H9 (cell line): ENCODE data around the gene NAPA. TPM values are rescaled to one million over a fixed set of nuclear protein-coding genes. Genes with fewer than 3 reads are reported as not detected.

Experiments used
- DNase-seq: peaks from one replicate; pipeline ENCODE4 v3.0.0-alpha.2; 2017
- H2AFZ ChIP-seq: one replicate; pipeline ENCODE4 v1.6.1; 2013; ENCODE audit warnings: mild to moderate bottlenecking, low read length, control low read depth, moderate library complexity
- H2AK5ac ChIP-seq: 2 replicates; pipeline ENCODE4 v1.6.1; 2013; ENCODE audit warnings: low read length, control low read depth, mixed read lengths; ENCODE audit not compliant: insufficient read length
- H2BK120ac ChIP-seq: one replicate; pipeline ENCODE4 v1.6.1; 2013; ENCODE audit warnings: low read depth, mild to moderate bottlenecking, low read length, control low read depth, inconsistent platforms; ENCODE audit not compliant: poor library complexity, severe bottlenecking
- H2BK12ac ChIP-seq: 2 replicates; pipeline ENCODE4 v1.6.1; 2013; ENCODE audit warnings: low read length, control low read depth, mixed read lengths, low read depth; ENCODE audit not compliant: insufficient read length
- H2BK15ac ChIP-seq: 2 replicates; pipeline ENCODE4 v1.6.1; 2013; ENCODE audit warnings: low read depth, low read length, control low read depth
- H2BK20ac ChIP-seq: one replicate; pipeline ENCODE4 v1.6.1; 2013; ENCODE audit warnings: low read depth, mild to moderate bottlenecking, low read length, control low read depth, inconsistent platforms; ENCODE audit not compliant: poor library complexity, severe bottlenecking
- H2BK5ac ChIP-seq: 2 replicates; pipeline ENCODE4 v1.6.1; 2013; ENCODE audit warnings: low read length, control low read depth, mixed read lengths; ENCODE audit not compliant: insufficient read length
- H3K14ac ChIP-seq: 2 replicates; pipeline ENCODE4 v1.6.1; 2013; ENCODE audit warnings: low read length, control low read depth; ENCODE audit not compliant: insufficient read depth
- H3K18ac ChIP-seq: 2 replicates; pipeline ENCODE4 v1.6.1; 2013; ENCODE audit warnings: low read depth, mild to moderate bottlenecking, mixed read lengths, low read length, control low read depth; ENCODE audit not compliant: insufficient read length
- H3K23ac ChIP-seq: 2 replicates; pipeline ENCODE4 v1.6.1; 2013; ENCODE audit warnings: low read length, control low read depth, mixed read lengths, low read depth; ENCODE audit not compliant: insufficient read length
- H3K23me2 ChIP-seq: 2 replicates; pipeline ENCODE4 v1.6.1; 2013; ENCODE audit warnings: low read depth, mild to moderate bottlenecking, mixed read lengths, low read length, control low read depth; ENCODE audit not compliant: insufficient read length, poor library complexity, severe bottlenecking
- H3K27ac ChIP-seq: 2 replicates; pipeline ENCODE4 v1.5.1; 2013; ENCODE audit warnings: low read length, control low read depth, mixed read lengths, low read depth; ENCODE audit not compliant: insufficient read length
- H3K27me3 ChIP-seq: 2 replicates; pipeline ENCODE4 v1.6.1; 2013; ENCODE audit warnings: low read length, control low read depth, inconsistent platforms; ENCODE audit not compliant: insufficient read depth
- H3K4ac ChIP-seq: 2 replicates; pipeline ENCODE4 v1.6.1; 2013; ENCODE audit warnings: low read depth, mild to moderate bottlenecking, control low read depth, inconsistent platforms, low read length, moderate library complexity
- H3K4me1 ChIP-seq: 2 replicates; pipeline ENCODE4 v1.6.1; 2013; ENCODE audit warnings: low read length, control low read depth, inconsistent platforms; ENCODE audit not compliant: insufficient read depth
- H3K4me2 ChIP-seq: 2 replicates; pipeline ENCODE4 v1.6.1; 2013; ENCODE audit warnings: low read length, control low read depth, mixed read lengths; ENCODE audit not compliant: insufficient read length, insufficient read depth
- H3K56ac ChIP-seq: 2 replicates; pipeline ENCODE4 v1.6.1; 2013; ENCODE audit warnings: low read depth, mild to moderate bottlenecking, mixed read lengths, low read length, control low read depth; ENCODE audit not compliant: insufficient read length
- H3K79me1 ChIP-seq: 2 replicates; pipeline ENCODE4 v1.6.1; 2013; ENCODE audit warnings: low read depth, mild to moderate bottlenecking, moderate library complexity, low read length, control low read depth, inconsistent platforms; ENCODE audit not compliant: insufficient read depth, poor library complexity, severe bottlenecking
- H3K79me2 ChIP-seq: 2 replicates; pipeline ENCODE4 v1.6.1; 2013; ENCODE audit warnings: low read length, control low read depth, inconsistent platforms; ENCODE audit not compliant: insufficient read depth
- H3K9ac ChIP-seq: 2 replicates; pipeline ENCODE4 v1.6.1; 2013; ENCODE audit warnings: low read length, control low read depth, mixed read lengths; ENCODE audit not compliant: insufficient read length; ENCODE audit errors: extremely low read depth
- H3K9me3 ChIP-seq: one replicate; pipeline ENCODE4 v1.6.1; 2013; ENCODE audit warnings: low read depth, low read length, inconsistent platforms; ENCODE audit not compliant: control insufficient read depth
- H3T11ph ChIP-seq: one replicate; pipeline ENCODE4 v1.6.1; 2013; ENCODE audit warnings: mild to moderate bottlenecking, low read length, control low read depth, inconsistent platforms
- H4K20me1 ChIP-seq: one replicate; pipeline ENCODE4 v1.6.1; 2013; ENCODE audit not compliant: control insufficient read depth, insufficient read length, insufficient read depth
- H4K5ac ChIP-seq: 2 replicates; pipeline ENCODE4 v1.6.1; 2013; ENCODE audit warnings: low read depth, mild to moderate bottlenecking, mixed read lengths, low read length, control low read depth; ENCODE audit not compliant: insufficient read length
- H4K8ac ChIP-seq: replicated peaks from 2 replicates; pipeline ENCODE4 v1.6.1; 2013; ENCODE audit warnings: low read length, control low read depth, mixed read lengths, low read depth; ENCODE audit not compliant: insufficient read length
- H4K91ac ChIP-seq: 2 replicates; pipeline ENCODE4 v1.6.1; 2013; ENCODE audit warnings: low read depth, mild to moderate bottlenecking, moderate library complexity, mixed read lengths, low read length, control low read depth; ENCODE audit not compliant: insufficient read length
- H3K27ac Mint-ChIP-seq, 3 experiments: 2 replicates in 2 of 3; 3 replicates in 1 of 3; pipeline ENCODE4 v1.8.0; 2020 to 2021; ENCODE audit warnings: mixed read lengths in 3 of 3, mild to moderate bottlenecking in 1 of 3, moderate library complexity in 1 of 3
- H3K27me3 Mint-ChIP-seq: 2 replicates; pipeline ENCODE4 v1.8.0; 2021; ENCODE audit warnings: low read depth, mild to moderate bottlenecking, moderate library complexity, mixed read lengths
- H3K36me3 Mint-ChIP-seq, 3 experiments: 2 replicates in 2 of 3; 3 replicates in 1 of 3; pipeline ENCODE4 v1.8.0; 2020 to 2021; ENCODE audit warnings: low read depth in 3 of 3, mixed read lengths in 3 of 3; ENCODE audit not compliant: insufficient read depth in 1 of 3
- H3K4me1 Mint-ChIP-seq, 2 experiments: 2 replicates each; pipeline ENCODE4 v1.8.0; 2020; ENCODE audit warnings: mixed read lengths in 2 of 2
- H3K4me3 Mint-ChIP-seq, 2 experiments: 2 replicates in 1 of 2; 3 replicates in 1 of 2; pipeline ENCODE4 v1.8.0; 2020 to 2021; ENCODE audit warnings: mild to moderate bottlenecking in 2 of 2, mixed read lengths in 2 of 2, moderate library complexity in 1 of 2
- H3K9me3 Mint-ChIP-seq, 2 experiments: 2 replicates in 1 of 2; 3 replicates in 1 of 2; pipeline ENCODE4 v1.8.0; 2020; ENCODE audit warnings: mild to moderate bottlenecking in 2 of 2, mixed read lengths in 2 of 2, moderate library complexity in 1 of 2
- CTCF ChIP-seq: fragments of 200-600 bp; sonication (generic); conservative IDR thresholded peaks from 3 replicates; pipeline ENCODE4 v1.8.0; 2021; ENCODE audit warnings: antibody characterized with exemption, mild to moderate bottlenecking
- WGBS: extraction: QIAGEN DNeasy Blood & Tissue Kit; methylation state at CpG from one replicate; pipeline ENCODE4 v1.1.7; 2013; ENCODE audit warnings: missing lambda C conversion rate, low lambda C conversion rate, mixed read lengths; ENCODE audit not compliant: insufficient read length; ENCODE audit errors: extremely low coverage; 5-methylcytosine and 5-hydroxymethylcytosine counted together
- total RNA-seq: library from RNA; stranded (reverse); gene quantifications from 2 replicates; pipeline ENCODE4 v1.2.1, GENCODE V29; 2021

The NAPA gene
- total RNA-seq, 1 experiment from 2014 or later, result 62.8 TPM

DNA sequence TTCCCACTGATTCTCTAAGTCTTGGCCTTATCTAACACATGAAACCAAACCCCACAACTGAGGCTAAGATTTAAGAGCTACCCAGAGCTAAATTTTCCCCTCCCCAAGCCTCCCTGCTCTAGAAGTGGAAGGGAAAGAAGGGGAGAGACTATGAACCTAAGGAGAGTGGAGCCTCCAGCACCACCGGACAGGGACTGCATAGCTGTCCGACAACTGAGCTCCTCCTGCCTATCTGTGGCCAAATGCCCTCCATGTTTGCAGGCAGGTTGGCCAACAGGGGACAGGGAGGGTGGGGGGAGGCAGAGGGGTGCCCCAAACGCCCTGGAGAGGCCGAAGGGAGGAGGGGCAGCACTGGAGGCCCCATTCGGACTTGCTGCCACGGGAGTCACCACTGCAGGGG is 6.0 kb upstream of the NAPA start:
- peaks cover 2% of the 10 kb centered on the region for H3K27me3 Mint-ChIP-seq
- H3K9me3 Mint-ChIP-seq, result no peaks in the 10 kb centered on the region
- Histone ChIP-seq H2BK5ac (no peak overlapping the region), H4K91ac (no peak overlapping the region), H3K27me3 (no peaks in the 10 kb centered on the region), H3K23me2 (no peaks in the 10 kb centered on the region), H4K8ac (no peak overlapping the region), H3K9ac (no peak overlapping the region), H2BK12ac (no peak overlapping the region), H3K4me1 (no peaks in the 10 kb centered on the region), H3K79me2 (no peaks in the 10 kb centered on the region), H3K4ac (no peak overlapping the region), H3K23ac (no peak overlapping the region), H2BK20ac (no peak overlapping the region), H3K14ac (no peak overlapping the region; the same call in 1 of the 2 replicates), H3K9me3 (no peaks in the 10 kb centered on the region), H3K18ac (no peak overlapping the region), H2BK15ac (no peak overlapping the region), H2AK5ac (no peak overlapping the region), H4K5ac (no peak overlapping the region), H3T11ph (no peak overlapping the region), H2AFZ (no peak overlapping the region), H2BK120ac (no peak overlapping the region), H3K56ac (no peak overlapping the region), H4K20me1 (no peaks in the 10 kb centered on the region), H3K4me2 (no peak overlapping the region), H3K79me1 (no peaks in the 10 kb centered on the region), H3K27ac (no peak overlapping the region)
- TF ChIP-seq CTCF, result no peak
- no peaks in the 10 kb centered on the region; a peak in 1 of 7 replicates for H3K36me3 Mint-ChIP-seq
- H3K4me3 Mint-ChIP-seq, result no peak overlapping the region
- no peak overlapping the region for H3K27ac Mint-ChIP-seq
- no peak for DNase-seq
- H3K4me1 Mint-ChIP-seq, result peaks cover 5 to 18% of the 10 kb centered on the region in 2 experiments; a peak in 3 of 4 replicates
- no CpG with 5 or more reads among the region's 6 CpGs for WGBS
